ENCODE measurements around the gene EPHA1. TPM values are rescaled to one million over a fixed set of nuclear protein-coding genes. Genes with fewer than 3 reads are reported as not detected.

Gene EPHA1
- total RNA-seq (under 1 TPM in 1 of 10 donors, not detected in 9; 0.39 TPM), polyA plus RNA-seq (under 1 TPM; 0.12 to 0.73 TPM)
- long read RNA-seq, donor 1, partial matches to known transcripts = 0 of 1 reads
- long read RNA-seq, donor 1, other reads (novel, unspliced or antisense) = 1 of 1 reads
- long read RNA-seq, donor 2 = 0 reads
- long read RNA-seq, donor 3 = 0 reads

DNA sequence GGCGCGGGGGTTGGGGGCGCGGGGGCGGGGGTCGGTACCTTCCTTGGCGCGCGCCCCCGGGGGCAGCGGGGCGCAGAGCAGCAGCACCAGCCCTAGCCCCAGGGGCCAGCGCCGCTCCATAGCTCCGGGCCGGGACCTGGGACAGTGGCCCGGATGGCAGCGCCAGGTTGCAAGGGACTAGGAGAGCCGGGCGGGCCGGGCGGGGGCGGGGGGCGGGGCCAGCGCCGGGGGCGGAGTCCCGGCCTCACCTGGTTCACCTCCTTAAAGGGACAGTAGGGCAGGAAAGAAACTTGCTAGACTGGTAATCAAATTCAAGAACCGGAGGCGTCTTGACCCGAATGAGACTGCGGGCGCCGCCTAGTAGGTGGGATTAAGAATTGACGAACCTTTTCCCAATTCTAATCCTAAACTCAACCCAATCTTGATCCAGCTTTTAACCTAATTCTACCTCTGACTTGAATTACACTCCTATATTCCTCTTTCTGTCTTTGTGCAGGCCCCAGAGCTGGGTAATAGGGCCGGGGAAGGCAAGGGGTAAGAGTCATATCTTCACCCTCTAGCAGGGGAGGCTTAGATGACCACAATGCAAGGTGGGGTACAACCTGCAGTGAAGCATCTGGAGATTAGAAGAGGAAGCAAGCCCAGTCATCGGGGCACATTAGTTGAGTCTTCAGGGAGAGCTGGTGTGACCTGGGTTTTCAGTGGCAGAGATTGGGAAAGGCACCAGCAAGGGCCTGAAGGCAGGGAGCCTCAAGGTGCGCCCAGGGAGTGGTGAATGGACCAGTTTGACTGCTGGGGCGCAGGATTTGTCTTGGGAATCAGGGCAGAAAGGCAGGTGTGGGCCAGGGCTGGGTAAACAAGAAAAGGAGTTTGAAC, at the start of gene EPHA1:
Gene EPHA1 (minus strand): TSS at position 171 of the 876 bp plus-strand sequence. CDS start 51 bp downstream, at position 120.
- peak within 1 kb of the TSS in 6 of 10 donors; percentile 13 to 47 (median 20) for H3K4me3 ChIP-seq
- H3K4me1 ChIP-seq = peaks cover 3 to 66% (median 15%) of the 10 kb centered on the region in 9 donors
- H3K27me3 ChIP-seq = peaks cover 0 to 16% (median 4%) of the 10 kb centered on the region in 7 donors
- no peak within 1 kb of the TSS for H3K27ac ChIP-seq
- WGBS, 2 donors = 15 to 16% methylated on average over 23 to 39 of the region's 39 CpGs
- no peaks in the 10 kb centered on the region for H3K36me3 ChIP-seq
- no peaks in the 10 kb centered on the region for H3K9me3 ChIP-seq
- ATAC-seq (peak in 2 of 8 donors; percentile 16 to 18), DNase-seq (no peak)
- intact Hi-C loops (cut with DNase I) = loop anchor here in 1 of 10 donors (5.0 kb wide), 1 partner anchor 62 kb away; no protein-coding TSS in a partner anchor
- TF ChIP-seq, protein P1, sequence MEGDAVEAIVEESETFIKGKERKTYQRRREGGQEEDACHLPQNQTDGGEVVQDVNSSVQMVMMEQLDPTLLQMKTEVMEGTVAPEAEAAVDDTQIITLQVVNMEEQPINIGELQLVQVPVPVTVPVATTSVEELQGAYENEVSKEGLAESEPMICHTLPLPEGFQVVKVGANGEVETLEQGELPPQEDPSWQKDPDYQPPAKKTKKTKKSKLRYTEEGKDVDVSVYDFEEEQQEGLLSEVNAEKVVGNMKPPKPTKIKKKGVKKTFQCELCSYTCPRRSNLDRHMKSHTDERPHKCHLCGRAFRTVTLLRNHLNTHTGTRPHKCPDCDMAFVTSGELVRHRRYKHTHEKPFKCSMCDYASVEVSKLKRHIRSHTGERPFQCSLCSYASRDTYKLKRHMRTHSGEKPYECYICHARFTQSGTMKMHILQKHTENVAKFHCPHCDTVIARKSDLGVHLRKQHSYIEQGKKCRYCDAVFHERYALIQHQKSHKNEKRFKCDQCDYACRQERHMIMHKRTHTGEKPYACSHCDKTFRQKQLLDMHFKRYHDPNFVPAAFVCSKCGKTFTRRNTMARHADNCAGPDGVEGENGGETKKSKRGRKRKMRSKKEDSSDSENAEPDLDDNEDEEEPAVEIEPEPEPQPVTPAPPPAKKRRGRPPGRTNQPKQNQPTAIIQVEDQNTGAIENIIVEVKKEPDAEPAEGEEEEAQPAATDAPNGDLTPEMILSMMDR (IDR thresholded peaks at IDR 0.05) = peak in 8 of 9 donors; percentile 8 to 50 (median 36)

DNA sequence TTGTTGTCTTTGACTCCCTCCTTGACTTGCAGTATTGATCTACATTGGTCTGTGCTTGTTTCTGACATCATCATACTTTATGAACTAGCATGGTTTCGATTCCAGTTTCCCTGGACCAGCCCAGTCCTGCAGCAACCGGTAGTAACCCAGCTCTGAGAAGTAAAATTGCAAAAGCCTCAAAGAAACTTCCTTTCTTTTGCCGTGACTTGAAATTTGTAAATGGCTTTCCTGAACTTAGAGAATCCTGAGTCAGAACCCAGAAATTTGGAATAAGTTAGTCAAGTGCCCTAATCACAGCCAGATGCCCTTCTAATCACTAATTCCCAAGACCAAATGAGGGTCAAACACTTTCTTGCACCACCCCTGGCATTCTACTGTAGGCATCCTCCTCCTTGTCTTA, 49.6 kb upstream of the EPHA1 start:
- Histone ChIP-seq H3K36me3 (no peaks in the 10 kb centered on the region), H3K27me3 (no peaks in the 10 kb centered on the region), H3K4me3 (no peak overlapping the region), H3K9me3 (peaks cover 0 to 16% (median 0%) of the 10 kb centered on the region in 11 donors), H3K27ac (peak overlapping the region in 1 of 10 donors; percentile 75), H3K4me1 (peaks cover 0 to 8% (median 0%) of the 10 kb centered on the region in 9 donors)
- ATAC-seq = no peak
- 71 to 75% methylated on average over 3 of the region's 3 CpGs for WGBS, 2 donors
- no peak for DNase-seq
- intact Hi-C loops (cut with DNase I) = no loop called here
- TF ChIP-seq, protein P1 (IDR thresholded peaks at IDR 0.05) = no peak

DNA sequence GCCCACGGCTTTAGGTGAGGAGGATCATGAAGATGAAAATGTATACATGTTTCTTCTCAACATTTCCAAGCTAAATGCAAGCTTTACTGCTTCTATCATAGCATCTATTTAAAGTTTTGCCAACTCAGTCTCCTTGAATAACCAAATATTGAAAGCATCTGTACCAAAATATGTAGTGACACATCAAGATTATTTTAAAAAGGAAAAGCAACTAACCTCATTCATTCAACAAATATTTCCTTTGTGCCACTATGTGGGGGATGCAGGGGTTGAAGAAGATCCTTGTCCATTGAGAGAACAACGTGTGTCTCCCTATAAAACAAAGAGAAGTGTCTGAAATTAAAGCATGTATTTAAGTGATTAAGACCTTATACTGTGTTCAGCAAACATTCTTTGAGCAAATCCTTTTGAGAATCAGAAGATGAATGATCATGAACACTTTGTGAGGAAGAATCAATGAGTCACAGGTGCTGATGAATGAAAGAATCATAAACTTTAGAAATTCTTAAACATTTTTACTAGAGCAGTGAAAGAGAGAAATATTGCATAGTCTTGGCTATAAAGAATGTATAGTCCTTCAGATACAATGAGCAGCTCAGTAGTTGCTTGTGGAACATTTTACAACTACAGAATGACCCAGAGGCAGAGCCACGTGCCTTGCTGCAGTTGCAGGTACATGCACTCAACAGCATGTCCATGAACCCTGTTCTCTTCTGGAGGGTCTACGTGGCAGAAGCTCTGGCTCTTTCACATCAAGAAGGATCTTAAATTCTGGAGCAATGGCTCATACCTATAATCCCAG, 48.5 kb upstream of the EPHA1 start:
- no peak overlapping the region for H3K4me3 ChIP-seq
- DNase-seq (no peak), ATAC-seq (no peak)
- peaks cover 0 to 5% (median 0%) of the 10 kb centered on the region in 9 donors for H3K4me1 ChIP-seq
- no peak overlapping the region for H3K27ac ChIP-seq
- no peaks in the 10 kb centered on the region for H3K27me3 ChIP-seq
- TF ChIP-seq, protein P1 (IDR thresholded peaks at IDR 0.05) = no peak
- no peaks in the 10 kb centered on the region for H3K36me3 ChIP-seq
- H3K9me3 ChIP-seq = peaks cover 0 to 15% (median 0%) of the 10 kb centered on the region in 11 donors
- WGBS, 2 donors = 73 to 80% methylated on average over 4 of the region's 4 CpGs
- intact Hi-C loops (cut with DNase I) = no loop called here

DNA sequence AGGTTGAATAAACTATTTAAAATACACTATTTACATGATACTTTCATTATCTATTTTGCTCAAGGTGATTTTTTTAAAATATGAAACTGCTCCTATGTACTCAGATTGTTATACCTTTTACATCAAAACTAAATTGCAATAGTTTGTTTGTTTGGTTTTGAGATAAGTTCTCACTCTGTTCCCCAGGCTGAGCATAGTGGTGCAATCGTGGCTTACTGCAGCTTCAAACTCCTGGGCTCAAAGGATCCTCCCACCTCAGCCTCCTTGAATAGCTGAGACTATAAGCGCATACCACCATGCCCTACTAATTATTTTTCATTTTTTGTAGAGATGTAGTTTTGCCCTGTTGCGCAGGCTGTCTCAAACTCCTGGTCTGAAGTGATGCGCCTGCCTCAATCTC, 47.3 kb upstream of the EPHA1 start:
- 71 to 83% methylated on average over 4 of the region's 4 CpGs for WGBS, 2 donors
- TF ChIP-seq, protein P1 (IDR thresholded peaks at IDR 0.05) = no peak
- no peak for DNase-seq
- Histone ChIP-seq H3K27me3 (no peaks in the 10 kb centered on the region), H3K4me3 (no peak overlapping the region), H3K4me1 (peaks cover 0 to 5% (median 0%) of the 10 kb centered on the region in 9 donors), H3K36me3 (no peaks in the 10 kb centered on the region), H3K9me3 (peaks cover 0 to 2% (median 0%) of the 10 kb centered on the region in 11 donors), H3K27ac (no peak overlapping the region)
- intact Hi-C loops (cut with DNase I) = no loop called here
- ATAC-seq = no peak

Data from heart right ventricle (tissue), 16 donors.